ENCODE data around the gene SOHLH1. TPM values are rescaled to one million over a fixed set of nuclear protein-coding genes. Genes with fewer than 3 reads are reported as not detected.

The SOHLH1 gene
- total RNA-seq, 1 donor: not detected

DNA sequence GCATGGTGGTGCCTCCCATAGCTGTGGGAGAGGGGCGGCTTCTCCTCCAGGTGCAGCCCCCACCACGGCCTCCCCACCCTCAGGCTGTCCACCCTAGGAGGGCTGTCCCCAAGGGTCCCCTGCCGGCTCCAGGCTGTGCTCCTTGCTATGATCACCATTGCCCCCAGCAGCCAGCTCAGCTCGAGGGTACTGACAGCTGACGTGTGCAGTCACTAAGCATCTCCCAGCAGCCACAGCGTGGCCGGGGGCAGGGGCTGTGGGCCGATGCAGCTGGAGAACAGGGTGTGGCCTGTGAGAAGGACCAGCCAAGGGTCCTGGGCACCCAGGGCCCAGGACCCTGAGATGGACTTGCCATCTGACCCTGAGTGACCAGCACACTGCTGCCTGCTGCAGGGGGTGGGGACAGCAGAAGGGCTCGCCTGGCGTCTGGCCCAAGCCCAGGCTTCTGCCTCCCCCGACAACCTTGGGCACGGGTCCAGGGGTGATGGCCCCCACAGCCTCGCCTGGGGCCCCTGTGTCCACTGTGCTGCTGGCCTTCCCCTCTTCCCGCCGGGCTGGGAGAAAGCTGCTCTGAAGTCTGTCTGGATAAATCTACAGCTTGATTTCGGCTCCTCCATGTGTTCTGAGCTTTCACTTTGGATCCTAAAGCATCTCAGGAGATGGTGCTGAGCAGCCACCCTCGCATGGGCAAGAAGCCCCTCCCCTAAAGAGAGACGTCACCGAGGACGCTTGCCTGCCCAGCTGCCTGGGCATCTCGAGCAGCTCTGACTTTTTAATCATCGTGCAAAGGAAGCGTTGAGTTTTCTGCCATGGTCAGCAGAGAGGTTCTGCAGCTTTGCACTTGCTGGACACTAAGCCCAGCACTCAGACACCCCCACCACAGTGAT, 8.2 kb upstream of the SOHLH1 start:
- DNase-seq (ENCODE audit: insufficient read length, low spot score, missing footprints): no peak
- H3K9me3 ChIP-seq (ENCODE audit: low read depth, low read length): no peaks in the 10 kb centered on the region
- H3K4me1 ChIP-seq (ENCODE audit: insufficient read depth, low read length): no peaks in the 10 kb centered on the region
- peaks cover under 1% of the 10 kb centered on the region for H3K27me3 ChIP-seq (ENCODE audit: insufficient read depth, low read length)
- TF ChIP-seq, protein P1, sequence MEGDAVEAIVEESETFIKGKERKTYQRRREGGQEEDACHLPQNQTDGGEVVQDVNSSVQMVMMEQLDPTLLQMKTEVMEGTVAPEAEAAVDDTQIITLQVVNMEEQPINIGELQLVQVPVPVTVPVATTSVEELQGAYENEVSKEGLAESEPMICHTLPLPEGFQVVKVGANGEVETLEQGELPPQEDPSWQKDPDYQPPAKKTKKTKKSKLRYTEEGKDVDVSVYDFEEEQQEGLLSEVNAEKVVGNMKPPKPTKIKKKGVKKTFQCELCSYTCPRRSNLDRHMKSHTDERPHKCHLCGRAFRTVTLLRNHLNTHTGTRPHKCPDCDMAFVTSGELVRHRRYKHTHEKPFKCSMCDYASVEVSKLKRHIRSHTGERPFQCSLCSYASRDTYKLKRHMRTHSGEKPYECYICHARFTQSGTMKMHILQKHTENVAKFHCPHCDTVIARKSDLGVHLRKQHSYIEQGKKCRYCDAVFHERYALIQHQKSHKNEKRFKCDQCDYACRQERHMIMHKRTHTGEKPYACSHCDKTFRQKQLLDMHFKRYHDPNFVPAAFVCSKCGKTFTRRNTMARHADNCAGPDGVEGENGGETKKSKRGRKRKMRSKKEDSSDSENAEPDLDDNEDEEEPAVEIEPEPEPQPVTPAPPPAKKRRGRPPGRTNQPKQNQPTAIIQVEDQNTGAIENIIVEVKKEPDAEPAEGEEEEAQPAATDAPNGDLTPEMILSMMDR (IDR thresholded peaks at IDR 0.05; ENCODE audit: extremely low read depth, low read depth, low read length): no peak
- no peaks in the 10 kb centered on the region for H3K36me3 ChIP-seq (ENCODE audit: insufficient read depth, low read length)
- H3K4me2 ChIP-seq (ENCODE audit: insufficient read depth, low read length): no peak overlapping the region
- no peaks in the 10 kb centered on the region for H4K20me1 ChIP-seq (ENCODE audit: insufficient read depth, low read length)
- H2AFZ ChIP-seq (ENCODE audit: low read length): no peak overlapping the region
- H3K4me3 ChIP-seq (ENCODE audit: insufficient read depth, low read length): no peak overlapping the region
- H3K27ac ChIP-seq (ENCODE audit: low read depth, low read length): no peak overlapping the region
- no peaks in the 10 kb centered on the region for H3K79me2 ChIP-seq (ENCODE audit: insufficient read depth, low read length)

GRCh38 chr9:135706288-135706687, 7.0 kb upstream of the SOHLH1 start:
- Histone ChIP-seq H3K9me3 (ENCODE audit: low read depth, low read length) (no peaks in the 10 kb centered on the region), H3K36me3 (ENCODE audit: insufficient read depth, low read length) (no peaks in the 10 kb centered on the region), H3K27ac (ENCODE audit: low read depth, low read length) (no peak overlapping the region), H3K27me3 (ENCODE audit: insufficient read depth, low read length) (no peaks in the 10 kb centered on the region), H3K4me3 (ENCODE audit: insufficient read depth, low read length) (no peak overlapping the region), H3K4me1 (ENCODE audit: insufficient read depth, low read length) (no peaks in the 10 kb centered on the region), H2AFZ (ENCODE audit: low read length) (no peak overlapping the region), H4K20me1 (ENCODE audit: insufficient read depth, low read length) (no peaks in the 10 kb centered on the region), H3K4me2 (ENCODE audit: insufficient read depth, low read length) (no peak overlapping the region), H3K79me2 (ENCODE audit: insufficient read depth, low read length) (no peaks in the 10 kb centered on the region)
- no peak for DNase-seq (ENCODE audit: insufficient read length, low spot score, missing footprints)
- TF ChIP-seq, protein P1 (IDR thresholded peaks at IDR 0.05; ENCODE audit: extremely low read depth, low read depth, low read length): no peak

DNA sequence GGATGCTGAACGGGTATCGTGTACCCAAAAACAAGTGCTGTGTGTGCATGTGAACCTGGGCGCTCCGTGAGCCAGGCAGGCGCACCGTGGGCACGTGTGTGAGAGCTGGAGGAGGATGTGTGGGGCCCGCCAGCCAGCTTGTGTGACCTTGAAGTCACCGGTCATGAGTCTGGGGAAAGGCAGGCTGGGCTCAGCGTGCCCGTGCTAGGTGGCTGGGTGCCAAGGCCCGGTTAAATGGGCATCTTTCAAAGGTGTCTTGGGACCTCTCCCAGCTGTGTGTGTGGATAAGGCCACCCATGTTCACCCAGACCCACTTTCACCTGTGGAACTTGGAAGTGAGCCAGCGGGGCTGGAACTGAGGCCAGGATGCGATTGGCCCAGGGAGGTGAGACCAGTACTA, 6.1 kb upstream of the SOHLH1 start:
- no peaks in the 10 kb centered on the region for H3K4me1 ChIP-seq (ENCODE audit: insufficient read depth, low read length)
- no peaks in the 10 kb centered on the region for H4K20me1 ChIP-seq (ENCODE audit: insufficient read depth, low read length)
- no peak overlapping the region for H3K4me3 ChIP-seq (ENCODE audit: insufficient read depth, low read length)
- TF ChIP-seq, protein P1 (IDR thresholded peaks at IDR 0.05; ENCODE audit: extremely low read depth, low read depth, low read length): no peak
- H3K36me3 ChIP-seq (ENCODE audit: insufficient read depth, low read length): no peaks in the 10 kb centered on the region
- H3K79me2 ChIP-seq (ENCODE audit: insufficient read depth, low read length): no peaks in the 10 kb centered on the region
- no peaks in the 10 kb centered on the region for H3K27me3 ChIP-seq (ENCODE audit: insufficient read depth, low read length)
- DNase-seq (ENCODE audit: insufficient read length, low spot score, missing footprints): no peak
- no peak overlapping the region for H3K27ac ChIP-seq (ENCODE audit: low read depth, low read length)
- H3K4me2 ChIP-seq (ENCODE audit: insufficient read depth, low read length): no peak overlapping the region
- no peaks in the 10 kb centered on the region for H3K9me3 ChIP-seq (ENCODE audit: low read depth, low read length)
- H2AFZ ChIP-seq (ENCODE audit: low read length): no peak overlapping the region

DNA sequence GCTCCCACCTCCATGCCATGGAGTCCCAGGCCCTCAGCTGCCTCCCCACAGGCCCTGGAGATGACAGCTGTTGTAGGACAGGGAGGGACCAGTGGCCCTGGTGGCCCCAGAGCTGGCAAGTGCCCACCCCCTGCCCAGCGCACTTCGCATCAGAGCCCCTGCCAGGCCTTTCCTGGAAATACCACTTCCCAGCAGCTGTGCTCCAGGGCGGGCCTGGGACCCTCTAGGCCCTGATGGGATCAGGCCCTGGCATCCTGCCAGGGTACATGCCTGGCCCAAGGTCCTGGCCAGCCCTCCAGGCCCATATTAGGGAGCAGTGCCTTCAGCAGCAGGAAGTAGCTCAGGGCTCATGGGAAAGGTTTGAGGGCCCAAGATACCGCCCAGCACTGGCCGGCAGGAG, 5.2 kb upstream of the SOHLH1 start:
- TF ChIP-seq, protein P1 (IDR thresholded peaks at IDR 0.05; ENCODE audit: extremely low read depth, low read depth, low read length): no peak
- no peaks in the 10 kb centered on the region for H3K4me1 ChIP-seq (ENCODE audit: insufficient read depth, low read length)

More for the DNA sequence above, 5.2 kb upstream of the SOHLH1 start:
- Histone ChIP-seq H4K20me1 (ENCODE audit: insufficient read depth, low read length) (no peaks in the 10 kb centered on the region), H3K27me3 (ENCODE audit: insufficient read depth, low read length) (no peaks in the 10 kb centered on the region), H3K4me2 (ENCODE audit: insufficient read depth, low read length) (no peak overlapping the region), H2AFZ (ENCODE audit: low read length) (no peak overlapping the region), H3K4me3 (ENCODE audit: insufficient read depth, low read length) (no peak overlapping the region), H3K9me3 (ENCODE audit: low read depth, low read length) (no peaks in the 10 kb centered on the region), H3K27ac (ENCODE audit: low read depth, low read length) (no peak overlapping the region), H3K79me2 (ENCODE audit: insufficient read depth, low read length) (no peaks in the 10 kb centered on the region), H3K36me3 (ENCODE audit: insufficient read depth, low read length) (no peaks in the 10 kb centered on the region)
- no peak for DNase-seq (ENCODE audit: insufficient read length, low spot score, missing footprints)
